ENCODE results near the gene NTSR1.

Gene NTSR1

GRCh38 chr20:62791301-62792181, 82.9 kb downstream of the NTSR1 start:
- in situ Hi-C loops (cut with HindIII; ENCODE audit: low sequenced_read_pairs), result no loop called here
- DNase-seq (ENCODE audit: low read depth, low spot score), result peak; percentile 86
- H3K4me3 ChIP-seq (ENCODE audit: low read depth, low read length), result no peak overlapping the region
- peak; percentile 95 for TF ChIP-seq CTCF (IDR thresholded peaks at IDR 0.05; ENCODE audit: low read depth, low read length)

GRCh38 chr20:62792182-62792939, 83.7 kb downstream of the NTSR1 start:
- in situ Hi-C loops (cut with HindIII; ENCODE audit: low sequenced_read_pairs), result no loop called here
- peak; percentile 41 for DNase-seq (ENCODE audit: low read depth, low spot score)
- no peak overlapping the region for H3K4me3 ChIP-seq (ENCODE audit: low read depth, low read length)
- TF ChIP-seq CTCF (IDR thresholded peaks at IDR 0.05; ENCODE audit: low read depth, low read length), result no peak

GRCh38 chr20:62792940-62793756, 84.5 kb downstream of the NTSR1 start:
- no peak for TF ChIP-seq CTCF (IDR thresholded peaks at IDR 0.05; ENCODE audit: low read depth, low read length)
- H3K4me3 ChIP-seq (ENCODE audit: low read depth, low read length), result no peak overlapping the region
- in situ Hi-C loops (cut with HindIII; ENCODE audit: low sequenced_read_pairs), result no loop called here

GRCh38 chr20:62793757-62794006, 85.0 kb downstream of the NTSR1 start:
- peak overlapping the region; percentile 35 for H3K4me3 ChIP-seq (ENCODE audit: low read depth, low read length)
- in situ Hi-C loops (cut with HindIII; ENCODE audit: low sequenced_read_pairs), result no loop called here

More at GRCh38 chr20:62792940-62793756, 84.5 kb downstream of the NTSR1 start:
- DNase-seq (ENCODE audit: low read depth, low spot score), result no peak

GRCh38 chr20:62794007-62794724, 85.5 kb downstream of the NTSR1 start:
- no peak for TF ChIP-seq CTCF (IDR thresholded peaks at IDR 0.05; ENCODE audit: low read depth, low read length)
- in situ Hi-C loops (cut with HindIII; ENCODE audit: low sequenced_read_pairs), result no loop called here

More at GRCh38 chr20:62793757-62794006, 85.0 kb downstream of the NTSR1 start:
- no peak for TF ChIP-seq CTCF (IDR thresholded peaks at IDR 0.05; ENCODE audit: low read depth, low read length)
- no peak for DNase-seq (ENCODE audit: low read depth, low spot score)

More at GRCh38 chr20:62794007-62794724, 85.5 kb downstream of the NTSR1 start:
- peak overlapping the region; percentile 55 for H3K4me3 ChIP-seq (ENCODE audit: low read depth, low read length)
- peak; percentile 95 for DNase-seq (ENCODE audit: low read depth, low spot score)

Measured in astrocyte of the spinal cord (primary cell).